Stimulated activated CD4-positive, alpha-beta T cell treated with anti-CD3 and anti-CD28 coated beads, Interleukin-2, amount 100 ng/mL, for 4 hours (primary cell): ENCODE measurements around the gene LTC4S.
"Not testable (repeated sequence)": the region's sequence is repeated elsewhere in the genome, so short reads cannot be mapped to it uniquely, and the experiment has no call there.

Experiments
- DNase-seq: peaks from one replicate; pipeline ENCODE4 v3.0.0-alpha.2; 2020; ENCODE audit warnings: low read depth

Gene LTC4S

GRCh38 chr5:179793468-179794139 lies at the start of gene LTC4S:
LTC4S (plus strand) TSS chr5:179793986; CDS start chr5:179794081, 95 bp downstream.
- DNase-seq: no peak

- DNase-seq: not testable (repeated sequence)
Measured at GRCh38 chr5:179744106-179744505, 49.7 kb upstream of the LTC4S start.

- no peak for DNase-seq
Measured at GRCh38 chr5:179746872-179747271, 46.9 kb upstream of the LTC4S start.

GRCh38 chr5:179747811-179748210 lies 46.0 kb upstream of the LTC4S start:
- DNase-seq: no peak

DNA sequence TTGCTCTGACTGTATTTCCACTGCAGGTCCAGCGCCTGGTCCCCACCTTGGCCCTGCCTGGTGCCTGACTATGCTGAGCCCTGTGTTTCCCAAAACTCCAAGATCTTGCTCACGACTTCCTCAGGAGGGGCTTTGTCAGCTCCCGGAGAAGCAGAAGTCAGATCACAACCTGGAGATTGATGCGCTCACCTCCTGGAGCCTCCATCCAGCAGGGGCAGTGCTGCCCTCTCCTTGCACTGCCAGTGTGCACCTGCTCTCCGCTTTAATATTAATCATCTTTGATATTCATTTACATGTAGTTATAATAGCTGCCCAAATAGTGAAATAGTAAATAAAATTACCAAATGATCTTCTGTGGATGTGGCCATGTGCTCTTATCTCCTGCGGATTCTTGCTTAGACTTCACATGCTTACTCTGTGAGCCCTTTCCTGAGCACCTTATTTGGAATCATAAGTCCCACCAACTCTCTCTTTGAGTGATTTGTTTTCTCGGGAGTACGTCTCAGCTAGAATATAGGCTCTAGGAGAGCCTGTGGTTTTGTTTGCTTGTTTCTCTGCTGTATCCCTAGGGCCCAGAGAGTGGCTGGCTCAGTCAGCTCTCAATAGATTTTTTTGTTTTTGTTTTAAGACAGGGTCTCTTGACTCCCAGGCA lies 43.8 kb upstream of the LTC4S start:
- DNase-seq: no peak

DNA sequence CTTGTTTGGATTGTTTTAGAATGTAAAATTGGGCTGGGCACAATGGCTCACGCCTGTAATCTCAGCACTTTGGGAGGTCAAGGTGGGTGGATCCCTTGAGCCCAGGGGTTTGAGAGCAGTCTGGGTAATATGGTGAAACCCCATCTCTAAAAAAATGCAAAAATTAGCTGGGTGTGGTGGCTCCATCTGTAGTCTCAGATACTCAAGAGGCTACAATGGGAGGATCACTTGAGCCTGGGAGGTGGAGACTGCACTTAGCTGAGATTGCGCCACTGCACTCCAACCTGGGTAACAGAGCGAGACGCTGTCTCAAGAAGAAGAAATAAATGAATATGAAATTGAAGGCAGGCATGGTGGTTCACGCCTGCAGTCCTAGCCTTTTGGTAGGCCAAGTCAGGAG lies 39.8 kb upstream of the LTC4S start:
- no peak for DNase-seq

DNA sequence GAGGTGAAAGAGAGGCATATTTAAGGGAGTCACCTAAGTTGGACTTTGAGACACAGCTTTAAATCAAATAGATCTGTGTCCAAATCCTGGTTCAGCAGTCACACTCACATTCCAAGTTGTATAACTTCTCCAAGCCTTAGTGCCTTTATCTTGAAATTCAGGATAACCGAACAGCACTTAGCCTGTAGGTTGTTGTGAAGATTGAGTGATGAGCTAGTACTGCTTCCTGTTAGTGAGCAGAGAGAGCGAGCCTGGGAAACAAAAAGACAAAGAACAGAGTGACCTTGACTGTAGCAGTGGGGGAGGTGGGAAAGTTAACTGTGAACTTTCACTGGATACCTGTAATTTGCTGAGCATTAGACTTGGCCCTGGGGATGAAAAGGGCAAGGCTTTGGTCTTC lies 38.8 kb upstream of the LTC4S start:
- no peak for DNase-seq

GRCh38 chr5:179758955-179759354 lies 34.8 kb upstream of the LTC4S start:
- DNase-seq: no peak

- DNase-seq: peak; percentile 31
Measured at GRCh38 chr5:179759581-179760551, 33.9 kb upstream of the LTC4S start.

DNA sequence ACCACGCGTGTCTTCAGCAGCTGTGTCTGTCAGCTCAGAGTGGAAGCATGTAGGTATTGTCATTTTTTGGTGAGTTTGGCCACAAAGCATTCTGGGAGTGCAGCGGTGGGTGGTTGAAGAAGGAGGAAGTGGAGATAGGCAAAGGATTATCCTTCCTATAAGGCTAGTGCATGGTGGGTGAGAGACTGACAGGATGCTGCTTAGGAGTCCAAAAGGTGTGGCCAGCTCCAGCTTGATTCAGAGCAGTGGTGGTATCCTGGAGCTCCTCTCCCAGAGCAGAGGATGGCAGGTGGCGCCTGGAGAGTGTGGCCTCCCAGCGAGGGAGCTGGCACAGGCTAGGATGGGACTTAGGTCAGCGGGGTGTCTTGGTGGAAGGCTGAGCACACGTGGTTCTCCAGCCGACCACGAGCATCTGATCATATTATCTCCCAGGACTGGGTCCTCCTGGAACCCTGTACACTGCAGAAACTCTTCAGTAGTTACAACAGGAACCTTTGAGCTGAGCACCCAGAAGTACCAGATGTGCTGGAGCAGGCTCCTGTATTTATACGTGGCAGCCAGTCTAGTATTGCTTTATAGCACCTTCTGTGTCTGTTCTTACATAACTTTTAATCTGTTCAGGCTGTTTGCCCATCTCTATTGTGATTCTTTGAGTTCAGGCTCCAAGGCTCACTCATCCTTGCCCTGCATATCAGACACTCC lies 31.6 kb upstream of the LTC4S start:
- no peak for DNase-seq

GRCh38 chr5:179762781-179763176 lies 31.0 kb upstream of the LTC4S start:
- no peak for DNase-seq

DNA sequence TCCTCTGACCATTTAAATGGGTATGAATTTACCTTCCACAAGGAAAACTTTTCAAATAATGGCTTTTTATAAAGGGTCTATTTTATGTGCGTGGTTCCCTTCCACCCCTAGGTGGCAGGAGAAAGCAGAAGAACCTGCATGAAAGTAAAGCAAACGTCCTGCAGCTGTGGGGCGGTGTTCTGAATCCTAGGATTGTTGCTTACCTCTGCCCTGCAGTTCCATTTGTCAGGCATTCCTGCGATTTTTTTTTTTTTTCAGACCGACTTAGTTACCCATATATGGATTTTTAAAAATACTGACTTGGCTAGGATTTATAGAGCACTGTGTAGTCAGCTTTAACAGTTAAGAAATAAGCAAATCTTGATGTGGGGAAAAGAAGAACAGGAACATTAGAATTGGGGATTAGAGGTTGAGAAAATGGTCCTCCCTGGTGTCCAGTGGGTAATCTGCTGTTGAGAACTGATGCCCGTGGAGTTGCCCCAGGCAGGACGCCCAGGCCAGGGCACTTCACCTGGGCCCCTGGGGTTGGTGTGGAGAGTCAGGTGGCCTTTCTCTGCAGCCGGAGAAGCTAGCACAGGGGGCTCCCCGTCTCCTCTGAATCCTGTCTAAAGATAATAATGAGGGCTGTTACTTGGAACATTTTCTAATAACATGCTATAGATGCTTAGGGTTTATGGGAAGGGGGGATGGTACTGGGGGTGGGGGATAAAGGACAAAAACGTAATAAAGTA lies 30.4 kb upstream of the LTC4S start:
- peak; percentile 28 for DNase-seq

GRCh38 chr5:179764056-179764455 lies 29.7 kb upstream of the LTC4S start:
- DNase-seq: no peak

DNA sequence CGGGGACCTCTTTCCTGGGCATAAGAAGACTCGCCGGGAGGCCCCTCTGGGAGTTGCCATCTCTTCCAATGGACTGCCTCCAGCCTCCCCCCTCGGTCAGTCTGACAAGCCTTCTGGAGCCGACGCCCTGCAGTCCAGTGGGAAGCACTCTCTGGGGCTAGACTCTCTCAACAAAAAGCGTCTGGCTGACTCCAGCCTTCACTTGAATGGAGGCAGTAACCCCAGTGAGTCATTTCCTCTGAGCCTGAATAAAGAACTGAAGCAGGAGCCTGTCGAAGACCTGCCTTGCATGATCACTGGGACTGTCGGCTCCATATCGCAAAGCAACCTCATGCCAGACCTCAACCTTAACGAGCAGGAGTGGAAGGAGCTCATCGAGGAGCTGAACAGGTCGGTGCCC lies 28.4 kb upstream of the LTC4S start:
- DNase-seq: no peak

GRCh38 chr5:179766021-179766725 lies 27.6 kb upstream of the LTC4S start:
- DNase-seq: no peak

DNA sequence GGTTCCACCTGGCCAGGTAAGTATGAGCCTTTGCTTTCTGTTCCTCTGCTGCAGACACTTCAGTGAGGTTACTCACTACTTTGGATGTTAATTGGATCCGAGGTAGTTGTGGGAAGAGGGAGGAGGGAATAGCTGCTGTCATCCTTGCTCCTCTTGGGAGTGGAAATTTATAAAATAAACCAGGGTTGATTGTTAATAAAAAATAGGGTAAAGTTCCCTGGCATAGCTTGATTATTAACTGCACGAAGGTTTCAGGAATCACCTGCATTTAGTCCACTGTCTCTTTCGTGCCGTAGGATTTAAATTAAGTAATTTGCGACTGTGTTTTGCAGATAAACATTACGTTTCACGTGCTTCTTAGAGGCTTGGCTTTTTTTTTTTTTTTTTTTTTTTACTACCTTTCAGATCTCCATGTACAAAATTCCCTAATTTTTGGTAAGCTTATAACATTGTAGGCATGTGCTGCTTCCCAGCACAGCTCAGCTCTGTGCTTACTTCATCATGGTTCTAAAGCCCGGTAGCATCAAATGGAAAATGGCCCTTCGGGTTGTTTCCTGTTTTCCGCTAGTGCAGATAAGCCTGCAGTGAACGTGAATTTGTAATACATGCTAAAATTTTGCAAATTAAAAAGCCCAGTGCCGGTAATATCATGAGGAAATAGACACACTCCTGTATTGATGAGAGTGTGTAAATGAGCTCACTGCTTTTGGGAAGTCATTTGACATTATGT lies 26.9 kb upstream of the LTC4S start:
- no peak for DNase-seq

- no peak for DNase-seq
Measured at GRCh38 chr5:179767496-179768100, 26.2 kb upstream of the LTC4S start.

DNA sequence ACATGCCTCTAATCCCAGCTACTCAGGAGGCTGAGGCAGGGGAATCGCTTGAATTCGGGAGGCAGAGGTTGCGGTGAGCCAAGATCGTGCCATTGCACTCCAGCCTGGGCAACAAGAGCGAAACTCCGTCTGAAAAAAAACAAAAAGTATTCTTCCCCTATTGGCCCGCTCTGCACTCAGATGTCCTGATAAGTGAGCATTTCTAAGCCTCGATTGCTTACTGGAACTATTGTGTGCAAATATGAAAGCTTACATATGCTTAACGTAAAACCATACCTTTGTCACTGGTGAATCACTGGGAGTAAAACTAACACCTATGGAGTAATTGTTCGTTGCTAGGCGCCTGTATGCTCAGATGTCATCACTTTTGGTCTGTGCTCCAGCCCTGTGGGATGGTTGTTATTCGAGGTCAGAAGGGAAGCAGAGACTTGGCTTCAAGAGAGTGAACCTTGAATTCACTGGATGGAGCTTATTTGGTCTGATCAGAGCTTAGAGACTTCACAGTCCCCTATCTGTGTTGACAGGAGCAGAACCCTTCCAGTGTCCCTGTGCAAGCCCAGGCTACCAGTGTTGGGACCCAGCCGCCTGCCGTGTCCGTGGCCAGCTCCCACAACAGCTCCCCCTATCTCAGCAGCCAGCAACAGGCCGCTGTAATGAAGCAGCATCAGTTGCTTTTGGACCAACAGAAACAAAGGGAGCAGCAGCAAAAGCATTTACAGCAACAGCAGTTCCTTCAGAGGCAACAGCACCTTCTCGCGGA lies 25.3 kb upstream of the LTC4S start:
- DNase-seq: no peak

GRCh38 chr5:179769271-179769670 lies 24.5 kb upstream of the LTC4S start:
- no peak for DNase-seq
